SK-N-SH treated with all-trans-retinoic acid at 6 μM for 48 hours (cell line): Measurements from ENCODE around the gene PIN4.

Source experiments
- ATAC-seq: fragments of 200-7000 bp; cut with Tn5 transposase; 3 replicates; pipeline ENCODE4 v1.9.1; 2020; ENCODE audit warnings: mild to moderate bottlenecking, moderate library complexity
- ARNTL ChIP-seq: fragments of 450-650 bp; formaldehyde crosslinking; IDR thresholded peaks from 2 replicates; pipeline ENCODE4 v1.5.0; 2020; ENCODE audit warnings: low read depth, mild to moderate bottlenecking, moderate library complexity, borderline replicate concordance
- BACH2 ChIP-seq: fragments of 250-450 bp; sonication (Bioruptor Pico); IDR thresholded peaks from 2 replicates; pipeline ENCODE4 v1.9.0; 2021; ENCODE audit warnings: mild to moderate bottlenecking, borderline replicate concordance
- CREB5 ChIP-seq: fragments of 250-450 bp; sonication (Bioruptor Pico); IDR thresholded peaks from 2 replicates; pipeline ENCODE4 v1.5.1; 2020; ENCODE audit warnings: low read depth, mild to moderate bottlenecking, moderate library complexity
- CSDC2 ChIP-seq: fragments of 250-450 bp; sonication (Bioruptor Pico); IDR thresholded peaks from 2 replicates; pipeline ENCODE4 v1.5.0; 2020; ENCODE audit warnings: mild to moderate bottlenecking, moderate library complexity
- CSRNP3 ChIP-seq: fragments of 250-450 bp; sonication (Bioruptor Pico); IDR thresholded peaks from 2 replicates; pipeline ENCODE4 v1.5.1; 2021; ENCODE audit warnings: mild to moderate bottlenecking, moderate library complexity
- ESRRG ChIP-seq: fragments of 250-450 bp; sonication (Bioruptor Pico); IDR thresholded peaks from 2 replicates; pipeline ENCODE4 v1.6.1; 2021; ENCODE audit warnings: mild to moderate bottlenecking
- GLIS3 ChIP-seq: fragments of 250-450 bp; sonication (Bioruptor Pico); IDR thresholded peaks from 2 replicates; pipeline ENCODE4 v1.5.0; 2020; ENCODE audit warnings: mild to moderate bottlenecking, moderate library complexity
- ISL1 ChIP-seq: fragments of 250-450 bp; sonication (Bioruptor Pico); IDR thresholded peaks from 2 replicates; pipeline ENCODE4 v2.1.2; 2022; ENCODE audit warnings: mild to moderate bottlenecking, moderate library complexity
- OSR1 ChIP-seq: fragments of 250-450 bp; sonication (Bioruptor Pico); IDR thresholded peaks from 2 replicates; pipeline ENCODE4 v1.8.0; 2022; ENCODE audit warnings: moderate library complexity, mild to moderate bottlenecking, inconsistent platforms
- PATZ1 ChIP-seq: fragments of 250-450 bp; sonication (Bioruptor Pico); IDR thresholded peaks from 2 replicates; pipeline ENCODE4 v1.8.0; 2020; ENCODE audit warnings: mild to moderate bottlenecking, moderate library complexity, borderline replicate concordance
- POU6F1 ChIP-seq: fragments of 250-450 bp; sonication (Bioruptor Pico); IDR thresholded peaks from 2 replicates; pipeline ENCODE4 v1.8.0; 2021; ENCODE audit warnings: low read depth, mild to moderate bottlenecking, moderate library complexity, borderline replicate concordance
- PPARA ChIP-seq: fragments of 250-450 bp; sonication (Bioruptor Pico); IDR thresholded peaks from 2 replicates; pipeline ENCODE4 v1.5.0; 2020; ENCODE audit warnings: mild to moderate bottlenecking, borderline replicate concordance
- RARB ChIP-seq: fragments of 250-450 bp; sonication (Bioruptor Pico); IDR thresholded peaks from 2 replicates; pipeline ENCODE4 v1.8.0; 2021; ENCODE audit warnings: mild to moderate bottlenecking, moderate library complexity
- SNAI2 ChIP-seq: fragments of 250-450 bp; sonication (Bioruptor Pico); IDR thresholded peaks from 2 replicates; pipeline ENCODE4 v1.5.0; 2020; ENCODE audit warnings: mild to moderate bottlenecking, moderate library complexity
- TCF4 ChIP-seq: fragments of 250-450 bp; sonication (Bioruptor Pico); IDR thresholded peaks from 2 replicates; pipeline ENCODE4 v1.8.0; 2021; ENCODE audit warnings: mild to moderate bottlenecking, moderate library complexity, borderline replicate concordance
- TOX ChIP-seq: fragments of 250-450 bp; sonication (Bioruptor Pico); IDR thresholded peaks from 2 replicates; pipeline ENCODE4 v1.8.0; 2021; ENCODE audit warnings: mild to moderate bottlenecking, moderate library complexity, borderline replicate concordance
- TSHZ2 ChIP-seq: fragments of 250-450 bp; sonication (Bioruptor Pico); IDR thresholded peaks from 2 replicates; pipeline ENCODE4 v1.5.0; 2020; ENCODE audit warnings: mild to moderate bottlenecking, moderate library complexity
- ZFP3 ChIP-seq: fragments of 250-450 bp; sonication (Bioruptor Pico); IDR thresholded peaks from 2 replicates; pipeline ENCODE4 v1.5.0; 2020; ENCODE audit warnings: mild to moderate bottlenecking, moderate library complexity
- ZFP30 ChIP-seq: fragments of 450-650 bp; formaldehyde crosslinking; IDR thresholded peaks from 2 replicates; pipeline ENCODE4 v1.5.0; 2022; ENCODE audit warnings: mild to moderate bottlenecking, moderate library complexity
- ZNF70 ChIP-seq: fragments of 450-650 bp; formaldehyde crosslinking; IDR thresholded peaks from 2 replicates; pipeline ENCODE4 v1.5.0; 2020; ENCODE audit warnings: mild to moderate bottlenecking, moderate library complexity
- ZNF8 ChIP-seq: fragments of 450-650 bp; formaldehyde crosslinking; IDR thresholded peaks from 2 replicates; pipeline ENCODE4 v1.5.0; 2020; ENCODE audit warnings: mild to moderate bottlenecking, moderate library complexity

PIN4 gene

GRCh38 chrX:72137846-72138495 is 43.6 kb upstream of the PIN4 start:
- no peak for ATAC-seq
- no peak for TF ChIP-seq ZNF8
- TF ChIP-seq CSDC2: no peak
- TF ChIP-seq OSR1 (CRISPR knock-in tag): no peak
- no peak for TF ChIP-seq ZNF70 (CRISPR knock-in tag)
- TF ChIP-seq CSRNP3: no peak
- TF ChIP-seq ZFP3 (CRISPR knock-in tag): no peak
- TF ChIP-seq ZFP30 (CRISPR knock-in tag): no peak
- TF ChIP-seq BACH2 (CRISPR knock-in tag): no peak
- TF ChIP-seq, all 23 proteins: peak for 0

GRCh38 chrX:72139538-72139937 is 42.0 kb upstream of the PIN4 start:
- no peak for TF ChIP-seq PATZ1 (CRISPR knock-in tag)
- no peak for TF ChIP-seq POU6F1 (CRISPR knock-in tag)
- no peak for TF ChIP-seq RARB (CRISPR knock-in tag)
- no peak for TF ChIP-seq PPARA (CRISPR knock-in tag)
- TF ChIP-seq BACH2 (CRISPR knock-in tag): no peak
- no peak for TF ChIP-seq SNAI2 (CRISPR knock-in tag)
- TF ChIP-seq TOX (CRISPR knock-in tag): no peak
- no peak for TF ChIP-seq ZNF8
- no peak for TF ChIP-seq ESRRG
- TF ChIP-seq ARNTL (CRISPR knock-in tag): no peak
- no peak for TF ChIP-seq TSHZ2 (CRISPR knock-in tag)
- TF ChIP-seq CREB5 (CRISPR knock-in tag): no peak
- no peak for TF ChIP-seq OSR1 (CRISPR knock-in tag)
- no peak for TF ChIP-seq TCF4 (CRISPR knock-in tag)
- no peak for TF ChIP-seq GLIS3 (CRISPR knock-in tag)
- TF ChIP-seq ISL1 (CRISPR knock-in tag): no peak
- TF ChIP-seq CSDC2: no peak
- no peak for TF ChIP-seq ZFP3 (CRISPR knock-in tag)
- TF ChIP-seq, all 23 proteins: peak for 0
- no peak for ATAC-seq

- ATAC-seq: no peak
- TF ChIP-seq CREB5 (CRISPR knock-in tag) (no peak), PATZ1 (CRISPR knock-in tag) (no peak), SNAI2 (CRISPR knock-in tag) (no peak), ISL1 (CRISPR knock-in tag) (no peak), ZNF70 (CRISPR knock-in tag) (no peak), TSHZ2 (CRISPR knock-in tag) (no peak), TOX (CRISPR knock-in tag) (no peak), ESRRG (no peak)
These were observed 40.1 kb upstream of the PIN4 start for GRCh38 chrX:72141372-72142004.
